GM18505 (cell line): ENCODE data around the gene FAM53A.
"Not testable (repeated sequence)": the region's sequence is repeated elsewhere in the genome, so short reads cannot be mapped to it uniquely, and the experiment has no call there.

Experiments used
- ATAC-seq: cut with Tn5 transposase; IDR thresholded peaks from one replicate; pipeline ENCODE4 v1.9.1; 2021; ENCODE audit not compliant: unreplicated experiment
- POLR2A ChIP-seq: IDR thresholded peaks from 4 replicates; pipeline ENCODE4 v1.6.1; 2011; ENCODE audit warnings: borderline replicate concordance; ENCODE audit not compliant: insufficient read depth, insufficient read length; ENCODE audit errors: extremely low read depth

FAM53A gene

GRCh38 chr4:1685235-1686150, 1.4 kb upstream of the FAM53A start:
- no peak for ATAC-seq
- no peak for TF ChIP-seq POLR2A

DNA sequence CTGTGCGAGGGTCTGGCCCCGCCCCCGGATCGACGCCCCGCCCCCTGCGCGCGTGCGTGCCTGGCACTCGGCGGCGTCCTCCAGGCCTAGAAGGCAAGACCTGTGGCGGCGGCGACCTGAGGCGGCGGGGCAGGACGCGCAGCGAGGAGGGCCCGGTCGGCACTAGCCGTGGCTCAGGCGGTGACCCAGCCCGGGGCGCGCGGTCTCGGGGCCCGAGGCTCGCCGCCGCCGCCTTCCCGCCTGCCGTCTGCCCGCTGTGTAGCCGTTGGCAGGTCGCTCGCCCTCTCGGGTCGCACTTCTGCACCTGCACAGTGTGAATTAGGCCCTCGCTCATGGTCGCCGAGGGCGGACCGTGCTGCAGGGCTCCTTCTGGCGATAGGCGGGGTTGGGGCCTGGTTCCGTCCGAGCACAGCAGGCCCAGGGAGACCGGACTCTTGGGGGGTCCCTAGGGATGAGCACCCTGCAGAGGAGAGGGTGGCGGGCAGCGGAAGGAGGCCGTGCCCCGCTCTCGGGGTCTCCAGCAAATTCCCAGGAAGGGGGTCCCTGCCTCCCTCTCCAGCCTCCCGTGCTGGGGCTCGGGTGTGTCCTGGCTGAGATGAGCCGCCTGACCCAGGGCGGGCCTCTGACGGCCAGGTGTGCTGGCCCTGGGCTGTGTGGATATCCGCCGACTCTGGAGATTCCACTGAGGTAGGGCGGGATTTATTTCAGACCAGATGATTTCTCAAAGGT, 557 bp upstream of the FAM53A start:
- peak; percentile 47 for TF ChIP-seq POLR2A
- ATAC-seq, result no peak

DNA sequence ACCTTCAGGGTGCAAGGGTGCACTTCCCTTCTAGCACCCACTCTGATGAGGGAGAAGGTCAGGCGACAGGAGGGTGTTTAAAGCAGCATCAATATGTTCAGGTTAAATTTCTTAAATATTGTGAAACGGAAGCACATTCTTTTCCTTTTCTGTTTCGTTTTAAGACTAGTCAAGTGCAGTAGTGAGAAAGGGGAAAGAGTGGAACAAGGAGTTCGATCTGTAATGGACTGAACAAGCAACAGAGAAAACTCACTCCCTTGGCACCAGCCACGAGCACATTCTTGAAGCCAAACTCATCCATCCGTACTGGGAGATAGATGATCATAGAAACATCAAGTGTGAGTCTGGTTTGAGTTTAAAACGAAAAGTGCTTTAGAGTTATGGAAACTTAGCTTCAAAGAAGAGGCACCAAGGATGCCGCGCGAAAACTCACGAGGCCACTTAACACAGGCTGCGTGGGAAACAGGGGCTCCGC, 815 bp downstream of the FAM53A start:
- TF ChIP-seq POLR2A, result no peak
- no peak for ATAC-seq

- ATAC-seq, result no peak
- TF ChIP-seq POLR2A, result no peak
Observed at GRCh38 chr4:1682860-1683259, 1.3 kb downstream of the FAM53A start.

DNA sequence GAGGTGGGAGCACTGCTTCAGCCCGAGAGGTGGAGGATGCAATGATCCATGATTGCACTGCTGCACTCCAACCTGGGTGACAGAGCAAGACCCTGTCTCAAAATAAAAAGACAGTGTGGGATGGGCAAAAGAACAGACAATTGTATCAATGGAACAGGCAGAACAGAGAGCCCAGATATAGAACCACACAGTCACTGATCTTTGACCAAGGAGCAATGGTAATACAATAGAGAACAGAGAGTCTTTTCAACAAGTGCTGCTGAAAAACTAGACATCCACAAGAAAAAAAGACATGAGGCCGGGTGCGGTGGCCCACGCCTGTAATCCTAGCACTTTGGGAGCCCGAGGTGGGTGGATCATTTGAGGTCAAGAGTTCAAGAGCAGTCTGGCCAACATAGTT, 5.9 kb downstream of the FAM53A start:
- no peak for TF ChIP-seq POLR2A
- no peak for ATAC-seq

GRCh38 chr4:1676605-1677525, 7.2 kb downstream of the FAM53A start:
- TF ChIP-seq POLR2A, result no peak
- no peak for ATAC-seq

GRCh38 chr4:1675802-1676137, 8.3 kb downstream of the FAM53A start:
- ATAC-seq, result no peak
- no peak for TF ChIP-seq POLR2A

DNA sequence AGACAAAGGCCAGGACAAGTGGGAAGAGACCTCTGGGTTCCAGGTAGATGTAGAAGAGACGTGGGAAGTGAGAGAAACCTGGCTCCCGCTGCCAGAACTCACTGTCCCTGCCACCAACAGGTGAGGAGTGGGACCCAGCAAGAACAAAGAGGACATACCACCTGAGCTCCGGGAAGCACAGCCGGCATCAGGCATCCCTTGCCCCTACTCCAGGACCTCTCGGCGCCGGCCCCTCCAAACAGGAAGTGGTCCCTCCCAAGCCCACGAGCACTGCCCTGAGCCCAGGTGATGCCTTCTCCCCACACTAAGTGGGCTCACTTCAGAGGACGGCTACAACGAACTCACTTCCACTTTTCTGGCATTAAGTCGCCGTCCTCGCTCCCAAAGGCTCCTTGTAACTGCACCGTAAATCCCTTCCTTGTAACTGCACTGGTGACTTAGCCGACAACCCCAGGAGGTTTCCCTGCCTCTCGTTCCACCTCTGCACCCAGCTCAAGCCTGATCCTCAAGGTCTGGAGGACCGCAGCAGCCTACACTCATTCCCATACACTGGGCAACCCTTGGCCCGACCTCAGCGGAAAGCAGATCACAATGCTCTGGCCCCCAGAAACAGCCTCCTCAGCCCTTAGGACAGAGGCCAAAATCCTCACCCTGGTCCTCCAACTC, 8.8 kb downstream of the FAM53A start:
- TF ChIP-seq POLR2A, result no peak
- no peak for ATAC-seq

DNA sequence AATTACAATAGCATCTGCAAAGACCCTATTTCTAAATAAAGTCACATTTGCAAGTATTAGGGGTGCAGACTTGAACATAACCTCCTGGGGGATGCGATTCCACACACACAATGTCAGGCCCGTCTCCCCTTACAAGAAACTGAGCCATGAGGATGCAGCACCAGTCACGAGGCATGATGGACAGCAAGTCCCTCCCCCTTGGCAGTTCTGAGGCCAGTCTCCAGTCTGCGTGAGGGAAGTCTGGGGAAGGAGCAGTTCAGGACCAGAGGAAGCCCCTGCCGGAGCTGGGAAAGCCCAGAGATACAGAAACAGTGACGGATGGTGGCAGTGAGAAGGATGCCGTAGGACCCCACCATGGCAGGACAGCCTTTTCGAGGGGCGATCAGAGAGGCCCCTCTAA, 9.4 kb downstream of the FAM53A start:
- ATAC-seq, result no peak
- no peak for TF ChIP-seq POLR2A

DNA sequence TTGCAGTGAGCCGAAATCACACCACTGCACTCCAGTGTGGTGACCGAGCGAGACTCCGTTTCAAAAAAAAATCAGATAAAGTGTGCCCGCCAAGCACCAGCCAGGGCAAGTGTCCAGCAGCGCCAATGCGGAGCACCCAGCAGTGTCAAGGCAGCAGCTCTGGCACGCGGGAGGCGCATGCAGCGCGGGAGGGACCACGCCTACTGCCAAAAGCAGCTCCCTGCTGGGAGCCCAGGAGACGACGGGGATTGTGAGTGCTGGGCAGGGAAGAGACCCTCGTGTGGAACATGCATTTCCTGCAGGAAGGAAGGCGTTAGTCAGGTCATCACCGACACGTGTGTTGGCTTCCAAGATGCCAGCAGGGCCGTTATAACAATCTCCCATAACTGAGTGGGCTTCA, 10.4 kb downstream of the FAM53A start:
- TF ChIP-seq POLR2A, result no peak
- ATAC-seq, result no peak

GRCh38 chr4:1671011-1671410, 13.1 kb downstream of the FAM53A start:
- not testable (repeated sequence) for ATAC-seq

DNA sequence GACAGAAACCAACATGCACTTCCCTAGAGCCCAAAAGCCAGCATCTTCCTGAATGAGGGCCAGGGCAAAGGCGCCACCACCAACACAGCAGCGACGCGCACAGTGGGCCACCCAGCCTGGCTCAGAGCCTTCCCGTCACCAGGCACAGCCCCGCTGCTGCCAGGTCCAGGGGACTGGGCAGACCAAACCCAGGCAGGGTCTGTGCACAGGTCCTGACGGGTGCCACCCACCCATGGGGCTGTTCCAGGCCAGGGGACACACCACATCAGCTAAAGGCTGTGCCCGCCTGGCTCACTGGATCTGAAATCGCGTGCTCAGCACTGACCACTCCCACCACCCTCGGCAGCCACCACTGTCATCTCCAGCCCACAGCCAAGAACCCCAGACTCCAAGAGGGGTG, 13.8 kb downstream of the FAM53A start:
- ATAC-seq, result no peak
- TF ChIP-seq POLR2A, result no peak

DNA sequence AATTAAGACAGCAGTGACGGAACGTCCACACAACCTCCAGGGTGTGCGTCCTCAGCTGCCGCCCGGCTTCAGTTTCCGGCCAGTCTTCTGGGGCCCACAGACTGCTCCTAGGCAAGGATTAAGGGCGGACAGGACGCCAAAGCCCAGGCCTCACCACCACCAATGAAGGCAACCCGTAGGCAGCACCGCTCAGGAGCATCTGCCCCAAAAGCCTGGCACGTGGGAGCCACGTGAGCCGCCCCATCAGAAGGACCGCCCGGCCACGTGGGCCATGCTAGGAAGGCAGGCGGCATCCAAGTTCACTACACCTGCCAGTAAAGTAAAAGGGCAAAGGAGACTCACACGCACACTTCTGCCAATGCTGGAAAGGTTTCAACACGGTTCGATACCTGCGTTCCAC, 14.3 kb downstream of the FAM53A start:
- ATAC-seq, result no peak
- TF ChIP-seq POLR2A, result no peak
